Tibial artery (tissue), 4 donors: Measurements from ENCODE around the gene NKD1.

Source experiments
- DNase-seq, 2 donors: peaks; one replicate each; pipeline ENCODE4 v3.0.0-alpha.2; 2019
- H3K27ac ChIP-seq, 2 donors: fragments of 200-600 bp; sonication (generic) in 1 of 2; 1 replicate in 1 of 2; 2 replicates in 1 of 2; pipeline ENCODE4 v1.5.1; 2018 to 2019; ENCODE audit warnings: mild to moderate bottlenecking in 1 of 2
- H3K27me3 ChIP-seq, 2 donors: fragments of 200-600 bp; sonication (generic) in 1 of 2; one replicate each; pipeline versions ENCODE4 v1.5.1 to v1.6.0; 2016 to 2019
- H3K36me3 ChIP-seq, 3 donors: fragments of 200-600 bp; sonication (generic) in 2 of 3; one replicate each; pipeline ENCODE4 v1.5.1; 2016 to 2019; ENCODE audit warnings: mild to moderate bottlenecking in 2 of 3
- H3K4me1 ChIP-seq, 4 donors: fragments of 200-600 bp; sonication (generic) in 2 of 4; 1 replicate in 3 of 4; 2 replicates in 1 of 4; pipeline ENCODE4 v1.5.1; 2016 to 2019
- H3K4me3 ChIP-seq, 2 donors: fragments of 200-600 bp; sonication (generic) in 1 of 2; 1 replicate in 1 of 2; 2 replicates in 1 of 2; pipeline ENCODE4 v1.5.1; 2018 to 2019; ENCODE audit warnings: mild to moderate bottlenecking in 2 of 2
- H3K9me3 ChIP-seq, 3 donors: fragments of 200-600 bp; sonication (generic) in 1 of 3; one replicate each; pipeline ENCODE4 v1.5.1; 2016 to 2019
- intact Hi-C: fragments of 100-400 bp; cut with DNase I; formaldehyde crosslinking; loops from one replicate; pipeline ENCODE4 v1.15.0; 2023; ENCODE audit warnings: low total_unique reads
- TF ChIP-seq, protein P1 (sequence below), 2 experiments: fragments of 200-600 bp in 1 of 2; fragments of 450-650 bp in 1 of 2; IDR thresholded peaks; one replicate each; pipeline ENCODE4 v1.5.1; 2017 to 2019; ENCODE audit warnings: antibody characterized with exemption in 2 of 2, mild to moderate bottlenecking in 1 of 2, moderate library complexity in 1 of 2

The NKD1 gene

GRCh38 chr16:50696575-50697420 lies 148.6 kb downstream of the NKD1 start:
- H3K4me3 ChIP-seq, result no peak overlapping the region
- no peaks in the 10 kb centered on the region for H3K36me3 ChIP-seq
- H3K27ac ChIP-seq, result peak overlapping the region; percentile 45 to 60
- H3K4me1 ChIP-seq, result peaks cover 0 to 36% (median 19%) of the 10 kb centered on the region in 4 donors
- H3K9me3 ChIP-seq, result no peaks in the 10 kb centered on the region
- intact Hi-C loops, result loop anchor here (10.0 kb wide), 1 partner anchor 48 kb away; the partner anchor contains the start of gene CYLD
- no peaks in the 10 kb centered on the region for H3K27me3 ChIP-seq
- DNase-seq, result peak; percentile 83 to 84
- TF ChIP-seq, protein P1, sequence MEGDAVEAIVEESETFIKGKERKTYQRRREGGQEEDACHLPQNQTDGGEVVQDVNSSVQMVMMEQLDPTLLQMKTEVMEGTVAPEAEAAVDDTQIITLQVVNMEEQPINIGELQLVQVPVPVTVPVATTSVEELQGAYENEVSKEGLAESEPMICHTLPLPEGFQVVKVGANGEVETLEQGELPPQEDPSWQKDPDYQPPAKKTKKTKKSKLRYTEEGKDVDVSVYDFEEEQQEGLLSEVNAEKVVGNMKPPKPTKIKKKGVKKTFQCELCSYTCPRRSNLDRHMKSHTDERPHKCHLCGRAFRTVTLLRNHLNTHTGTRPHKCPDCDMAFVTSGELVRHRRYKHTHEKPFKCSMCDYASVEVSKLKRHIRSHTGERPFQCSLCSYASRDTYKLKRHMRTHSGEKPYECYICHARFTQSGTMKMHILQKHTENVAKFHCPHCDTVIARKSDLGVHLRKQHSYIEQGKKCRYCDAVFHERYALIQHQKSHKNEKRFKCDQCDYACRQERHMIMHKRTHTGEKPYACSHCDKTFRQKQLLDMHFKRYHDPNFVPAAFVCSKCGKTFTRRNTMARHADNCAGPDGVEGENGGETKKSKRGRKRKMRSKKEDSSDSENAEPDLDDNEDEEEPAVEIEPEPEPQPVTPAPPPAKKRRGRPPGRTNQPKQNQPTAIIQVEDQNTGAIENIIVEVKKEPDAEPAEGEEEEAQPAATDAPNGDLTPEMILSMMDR (IDR thresholded peaks at IDR 0.05), result no peak

GRCh38 chr16:50697421-50697715 lies 149.2 kb downstream of the NKD1 start:
- Histone ChIP-seq H3K4me3 (peak overlapping the region; percentile 48 to 55), H3K9me3 (no peaks in the 10 kb centered on the region), H3K4me1 (peaks cover 0 to 36% (median 19%) of the 10 kb centered on the region in 4 donors), H3K27me3 (no peaks in the 10 kb centered on the region), H3K27ac (peak overlapping the region; percentile 45 to 60), H3K36me3 (no peaks in the 10 kb centered on the region)
- DNase-seq, result peak in 1 of 2 donors; percentile 57
- intact Hi-C loops, result loop anchor here (10.0 kb wide), 1 partner anchor 47 kb away; the partner anchor contains the start of gene CYLD
- TF ChIP-seq, protein P1 (IDR thresholded peaks at IDR 0.05), result no peak

GRCh38 chr16:50697881-50698767 lies 149.9 kb downstream of the NKD1 start:
- TF ChIP-seq, protein P1 (IDR thresholded peaks at IDR 0.05), result no peak
- DNase-seq, result peak in 1 of 2 donors; percentile 69
- intact Hi-C loops, result loop anchor here (10.0 kb wide), 1 partner anchor 47 kb away; the partner anchor contains the start of gene CYLD
- Histone ChIP-seq H3K27me3 (no peaks in the 10 kb centered on the region), H3K4me1 (peaks cover 0 to 33% (median 18%) of the 10 kb centered on the region in 4 donors), H3K27ac (peak overlapping the region; percentile 45 to 60), H3K9me3 (no peaks in the 10 kb centered on the region), H3K36me3 (no peaks in the 10 kb centered on the region), H3K4me3 (peak overlapping the region; percentile 48 to 55)
